Ishikawa (cell line): ENCODE data around the gene PITPNB.

ENCODE experiments used
- CEBPB ChIP-seq: IDR thresholded peaks from 2 replicates; pipeline ENCODE4 v1.6.1; 2012
- CREB1 ChIP-seq: IDR thresholded peaks from 2 replicates; pipeline ENCODE4 v1.6.1; 2012; ENCODE audit warnings: low read depth
- EGR1 ChIP-seq: IDR thresholded peaks from 2 replicates; pipeline ENCODE4 v1.6.1; 2012
- EP300 ChIP-seq: IDR thresholded peaks from 2 replicates; pipeline ENCODE4 v1.6.1; 2012; ENCODE audit warnings: borderline replicate concordance
- FOXM1 ChIP-seq: IDR thresholded peaks from 2 replicates; pipeline ENCODE4 v1.6.1; 2012; ENCODE audit warnings: low read depth, borderline replicate concordance
- MAX ChIP-seq: IDR thresholded peaks from 2 replicates; pipeline ENCODE4 v1.6.1; 2012
- NFIC ChIP-seq: IDR thresholded peaks from 2 replicates; pipeline ENCODE4 v1.6.1; 2012
- RAD21 ChIP-seq: IDR thresholded peaks from 2 replicates; pipeline ENCODE4 v1.6.1; 2012; ENCODE audit warnings: low read depth
- REST ChIP-seq: IDR thresholded peaks from 2 replicates; pipeline ENCODE4 v1.6.1; 2012; ENCODE audit warnings: low read depth, mild to moderate bottlenecking
- TAF1 ChIP-seq: IDR thresholded peaks from 2 replicates; pipeline ENCODE4 v1.6.1; 2012; ENCODE audit warnings: low read depth, mild to moderate bottlenecking
- TCF12 ChIP-seq: IDR thresholded peaks from 2 replicates; pipeline ENCODE4 v1.6.1; 2012; ENCODE audit warnings: low read depth
- TEAD4 ChIP-seq: IDR thresholded peaks from 2 replicates; pipeline ENCODE4 v1.6.1; 2012
- USF1 ChIP-seq: IDR thresholded peaks from 2 replicates; pipeline ENCODE4 v1.6.1; 2012
- YY1 ChIP-seq: IDR thresholded peaks from 2 replicates; pipeline ENCODE4 v1.6.1; 2012; ENCODE audit warnings: low read depth
- ZBTB7A ChIP-seq: IDR thresholded peaks from 2 replicates; pipeline ENCODE4 v1.6.1; 2012; ENCODE audit warnings: low read depth

Gene PITPNB

GRCh38 chr22:27933186-27933983 is 14.3 kb upstream of the PITPNB start:
- TF ChIP-seq RAD21, result no peak
- TF ChIP-seq MAX, result no peak
- TF ChIP-seq CREB1, result no peak
- no peak for TF ChIP-seq TEAD4
- no peak for TF ChIP-seq USF1
- no peak for TF ChIP-seq REST
- TF ChIP-seq CEBPB, result no peak
- TF ChIP-seq FOXM1, result no peak
- TF ChIP-seq TAF1, result no peak
- TF ChIP-seq ZBTB7A, result no peak
- no peak for TF ChIP-seq EGR1

- no peak for TF ChIP-seq EGR1
Measured at GRCh38 chr22:27930331-27931060, 11.4 kb upstream of the PITPNB start.

GRCh38 chr22:27927608-27928007 is 8.6 kb upstream of the PITPNB start:
- TF ChIP-seq CEBPB, result no peak
- TF ChIP-seq MAX, result no peak
- no peak for TF ChIP-seq USF1
- no peak for TF ChIP-seq TEAD4
- no peak for TF ChIP-seq REST
- TF ChIP-seq ZBTB7A, result no peak
- TF ChIP-seq RAD21, result no peak
- no peak for TF ChIP-seq TCF12
- no peak for TF ChIP-seq EP300
- no peak for TF ChIP-seq NFIC
- TF ChIP-seq FOXM1, result no peak
- no peak for TF ChIP-seq CREB1
- no peak for TF ChIP-seq EGR1
- no peak for TF ChIP-seq TAF1
- no peak for TF ChIP-seq YY1

- no peak for TF ChIP-seq TAF1
- no peak for TF ChIP-seq TEAD4
- TF ChIP-seq RAD21, result no peak
- no peak for TF ChIP-seq YY1
- no peak for TF ChIP-seq CEBPB
- no peak for TF ChIP-seq CREB1
- no peak for TF ChIP-seq EGR1
- no peak for TF ChIP-seq ZBTB7A
- no peak for TF ChIP-seq EP300
- no peak for TF ChIP-seq TCF12
- no peak for TF ChIP-seq NFIC
- TF ChIP-seq REST, result no peak
- no peak for TF ChIP-seq FOXM1
- no peak for TF ChIP-seq MAX
- TF ChIP-seq USF1, result no peak
Measured at GRCh38 chr22:27925331-27925730, 6.3 kb upstream of the PITPNB start.
